Activated CD4-positive, alpha-beta T cell treated with anti-CD3 and anti-CD28 coated beads, Interleukin-2, amount 10 ng/mL, durations not matched to agents 7 days and 5 days (primary cell): ENCODE measurements around the gene ZC3H7B. TPM values are rescaled to one million over a fixed set of nuclear protein-coding genes. Genes with fewer than 3 reads are reported as not detected.

Source experiments
- CTCF ChIA-PET: fragments of 350-600 bp; sonication (Branson Sonifier 250); formaldehyde crosslinking; loops from one replicate; lab custom pipeline; 2021; ENCODE audit warnings: antibody characterized with exemption; lab: Charles Lee
- POLR2A ChIA-PET: fragments of 350-600 bp; sonication (Branson Sonifier 250); formaldehyde crosslinking; loops from one replicate; lab custom pipeline; 2021; ENCODE audit warnings: antibody characterized with exemption; lab: Charles Lee
- DNase-seq: peaks from one replicate; pipeline ENCODE4 v3.0.0-alpha.2; 2020
- H3K27ac Mint-ChIP-seq: one replicate; pipeline ENCODE4 v1.8.0; 2021; ENCODE audit warnings: mild to moderate bottlenecking, moderate library complexity, mixed read lengths
- H3K27me3 Mint-ChIP-seq: one replicate; pipeline ENCODE4 v1.8.0; 2021; ENCODE audit warnings: mixed read lengths
- H3K36me3 Mint-ChIP-seq: one replicate; pipeline ENCODE4 v1.8.0; 2021; ENCODE audit warnings: low read depth, mixed read lengths
- H3K4me1 Mint-ChIP-seq: one replicate; pipeline ENCODE4 v1.8.0; 2021; ENCODE audit warnings: mixed read lengths
- H3K4me3 Mint-ChIP-seq: one replicate; pipeline ENCODE4 v1.8.0; 2021; ENCODE audit warnings: mild to moderate bottlenecking, moderate library complexity, mixed read lengths
- H3K9me3 Mint-ChIP-seq: one replicate; pipeline ENCODE4 v1.8.0; 2021; ENCODE audit warnings: mixed read lengths
- total RNA-seq, 2 experiments: library from RNA; stranded (reverse); gene quantifications; one replicate each; pipeline ENCODE4 v1.2.3, GENCODE V29; 2021

ZC3H7B gene
- total RNA-seq, 2 experiments from 2014 or later = 48.9 to 49.3 TPM

- Mint-ChIP-seq H3K4me3 (no peak overlapping the region), H3K4me1 (peaks cover 10% of the 10 kb centered on the region), H3K9me3 (no peaks in the 10 kb centered on the region), H3K36me3 (peaks cover 18% of the 10 kb centered on the region), H3K27ac (peak overlapping the region; percentile 15), H3K27me3 (no peaks in the 10 kb centered on the region)
- DNase-seq = no peak
- CTCF ChIA-PET = interaction anchor here (0.5 to 1.3 kb wide), 3 partner anchors 24 to 277 kb away, joined by 3 to 5 read pairs (median 4); no protein-coding TSS in a partner anchor
- POLR2A ChIA-PET = no interaction called here
These were observed 10.2 kb downstream of the ZC3H7B start for GRCh38 chr22:41311487-41311886.

GRCh38 chr22:41314821-41315220 is 13.5 kb downstream of the ZC3H7B start:
- H3K27ac Mint-ChIP-seq = no peak overlapping the region
- CTCF ChIA-PET = interaction anchor here (0.6 kb wide), 1 partner anchor 9 kb away, joined by 3 read pairs; no protein-coding TSS in a partner anchor
- DNase-seq = no peak
- H3K27me3 Mint-ChIP-seq = no peaks in the 10 kb centered on the region
- peaks cover 7% of the 10 kb centered on the region for H3K4me1 Mint-ChIP-seq
- H3K9me3 Mint-ChIP-seq = no peaks in the 10 kb centered on the region
- H3K4me3 Mint-ChIP-seq = no peak overlapping the region
- POLR2A ChIA-PET = interaction anchor here (0.6 kb wide), 1 partner anchor 29 kb away, joined by 3 read pairs; no protein-coding TSS in a partner anchor
- H3K36me3 Mint-ChIP-seq = peaks cover 5% of the 10 kb centered on the region

DNA sequence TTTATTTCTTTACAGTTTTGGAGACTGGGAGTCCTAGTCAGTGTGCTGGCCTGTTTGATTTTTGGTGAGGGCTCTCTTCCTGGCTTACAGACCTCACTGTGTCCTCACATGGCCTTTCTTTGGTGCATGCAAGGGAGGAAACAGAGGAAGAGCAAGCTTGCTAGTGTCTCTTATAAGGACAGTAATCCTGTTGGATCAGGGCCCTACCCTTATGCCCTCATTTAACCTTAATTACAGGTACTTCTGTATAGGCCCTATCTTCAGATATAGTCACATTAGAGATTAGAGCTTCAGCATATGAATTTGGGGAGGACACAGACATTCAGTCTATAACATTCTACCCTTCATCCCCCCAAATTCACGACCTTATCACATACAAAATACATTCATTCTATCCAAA is 14.3 kb downstream of the ZC3H7B start:
- DNase-seq = no peak
- Mint-ChIP-seq H3K27me3 (no peaks in the 10 kb centered on the region), H3K4me3 (no peak overlapping the region), H3K27ac (no peak overlapping the region), H3K9me3 (no peaks in the 10 kb centered on the region), H3K36me3 (peaks cover 5% of the 10 kb centered on the region), H3K4me1 (peaks cover 7% of the 10 kb centered on the region)
- ChIA-PET POLR2A (no interaction called here), CTCF (no interaction called here)

DNA sequence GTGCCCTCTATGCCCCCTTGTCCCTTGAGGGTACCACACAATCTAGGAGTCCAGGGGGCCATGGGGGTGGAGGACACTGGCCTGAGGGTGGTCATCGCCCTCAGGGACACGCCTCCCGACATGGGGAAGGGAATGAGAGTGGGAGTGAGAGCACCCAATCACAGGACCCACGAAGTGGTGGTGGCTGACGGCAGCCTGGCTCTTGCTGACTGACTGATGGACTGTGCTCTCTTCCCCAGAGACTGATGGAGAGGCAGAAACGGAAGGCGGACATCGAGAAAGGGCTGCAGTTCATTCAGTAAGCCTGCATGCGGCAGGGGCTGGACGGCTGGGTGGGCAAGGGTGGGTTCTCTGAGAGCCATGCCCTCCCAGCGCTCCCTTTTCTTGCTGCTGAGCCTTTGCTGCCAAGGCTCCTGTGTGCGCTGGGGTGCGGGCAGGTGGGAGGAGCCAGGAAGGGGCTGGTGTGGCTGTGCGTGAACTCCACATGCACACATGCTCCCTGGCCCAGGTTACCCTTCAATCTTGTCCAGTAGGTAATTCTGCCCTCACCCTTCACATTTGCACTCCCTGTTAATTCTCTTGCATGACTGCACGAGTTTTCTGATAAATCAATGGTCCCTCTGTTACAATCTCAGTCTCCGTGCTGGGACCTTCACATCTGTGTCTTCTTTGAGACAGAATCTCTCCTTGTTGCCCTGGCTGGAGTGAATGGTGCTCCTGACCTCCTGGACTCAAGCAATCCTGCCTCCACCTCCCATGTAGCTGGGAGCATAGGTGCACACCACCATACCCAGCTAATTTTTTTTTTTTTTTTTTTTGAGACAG is 19.3 kb downstream of the ZC3H7B start:
- DNase-seq = no peak
- Mint-ChIP-seq H3K4me1 (no peaks in the 10 kb centered on the region), H3K4me3 (no peak overlapping the region), H3K27me3 (no peaks in the 10 kb centered on the region), H3K27ac (no peak overlapping the region), H3K36me3 (peaks cover 9% of the 10 kb centered on the region), H3K9me3 (no peaks in the 10 kb centered on the region)
- ChIA-PET POLR2A (no interaction called here), CTCF (no interaction called here)

DNA sequence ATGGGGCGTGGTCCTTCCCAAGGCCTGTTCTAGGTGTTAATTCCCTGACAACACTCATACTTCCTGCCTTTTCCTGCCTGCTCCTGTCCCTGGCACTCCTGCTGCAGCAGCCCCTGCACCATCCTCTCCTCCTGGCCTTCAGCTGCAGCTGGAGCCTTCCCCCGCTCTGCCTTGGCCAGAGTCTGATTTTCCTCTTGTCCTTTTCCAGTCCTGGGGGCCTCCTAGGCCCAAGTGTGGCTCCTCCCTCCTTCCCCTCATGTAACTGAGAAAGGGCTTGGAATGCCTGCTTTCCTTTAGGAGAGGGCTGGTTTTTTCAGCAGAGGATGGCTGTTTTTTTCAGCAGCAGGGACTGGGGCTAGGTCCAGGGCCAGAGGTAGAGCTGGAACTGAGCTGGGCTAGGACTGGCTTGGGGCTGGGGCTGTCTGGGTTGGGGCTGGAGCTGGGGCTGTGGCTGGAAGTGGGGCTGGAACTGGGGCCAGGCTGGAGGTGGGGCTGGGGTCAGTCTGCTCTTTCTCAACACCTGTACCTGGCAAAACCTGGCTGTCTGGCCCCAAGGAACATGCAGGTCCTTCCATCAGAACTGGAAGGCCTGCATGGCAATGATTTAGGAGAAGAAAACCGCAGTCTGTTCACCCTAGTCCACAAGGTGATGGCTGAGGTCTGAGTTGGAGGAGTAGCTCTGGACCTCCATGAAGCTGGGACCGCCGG is 23.6 kb downstream of the ZC3H7B start:
- Mint-ChIP-seq H3K27me3 (no peaks in the 10 kb centered on the region), H3K27ac (peak overlapping the region; percentile 9), H3K4me1 (no peaks in the 10 kb centered on the region), H3K4me3 (no peak overlapping the region), H3K36me3 (peaks cover 14% of the 10 kb centered on the region), H3K9me3 (no peaks in the 10 kb centered on the region)
- no peak for DNase-seq
- ChIA-PET POLR2A (no interaction called here), CTCF (no interaction called here)

- no peaks in the 10 kb centered on the region for H3K9me3 Mint-ChIP-seq
- H3K4me3 Mint-ChIP-seq = no peak overlapping the region
- POLR2A ChIA-PET = no interaction called here
- H3K27ac Mint-ChIP-seq = no peak overlapping the region
- no peaks in the 10 kb centered on the region for H3K4me1 Mint-ChIP-seq
- no peak for DNase-seq
- H3K36me3 Mint-ChIP-seq = peaks cover 17% of the 10 kb centered on the region
- H3K27me3 Mint-ChIP-seq = no peaks in the 10 kb centered on the region
- CTCF ChIA-PET = interaction anchor here (0.6 kb wide), 1 partner anchor 54 kb away, joined by 3 read pairs; no protein-coding TSS in a partner anchor
These were observed 25.8 kb downstream of the ZC3H7B start for GRCh38 chr22:41327124-41327523.

- no peak for DNase-seq
- Mint-ChIP-seq H3K9me3 (no peaks in the 10 kb centered on the region), H3K36me3 (peaks cover 18% of the 10 kb centered on the region), H3K4me3 (no peak overlapping the region), H3K27ac (no peak overlapping the region), H3K27me3 (no peaks in the 10 kb centered on the region), H3K4me1 (no peaks in the 10 kb centered on the region)
- ChIA-PET CTCF (no interaction called here), POLR2A (no interaction called here)
These were observed 28.8 kb downstream of the ZC3H7B start for GRCh38 chr22:41330169-41330568.

- DNase-seq = no peak
- Mint-ChIP-seq H3K36me3 (peaks cover 19% of the 10 kb centered on the region), H3K27me3 (no peaks in the 10 kb centered on the region), H3K27ac (no peak overlapping the region), H3K4me3 (no peak overlapping the region), H3K4me1 (peaks cover 7% of the 10 kb centered on the region), H3K9me3 (no peaks in the 10 kb centered on the region)
- POLR2A ChIA-PET = no interaction called here
- CTCF ChIA-PET = no interaction called here
These were observed 31.1 kb downstream of the ZC3H7B start for GRCh38 chr22:41332217-41332939.

GRCh38 chr22:41333806-41334205 is 32.5 kb downstream of the ZC3H7B start:
- Mint-ChIP-seq H3K27ac (no peak overlapping the region), H3K4me3 (no peak overlapping the region), H3K36me3 (peaks cover 17% of the 10 kb centered on the region), H3K9me3 (no peaks in the 10 kb centered on the region), H3K4me1 (peaks cover 8% of the 10 kb centered on the region), H3K27me3 (no peaks in the 10 kb centered on the region)
- ChIA-PET CTCF (no interaction called here), POLR2A (no interaction called here)
- no peak for DNase-seq

- Mint-ChIP-seq H3K36me3 (peaks cover 20% of the 10 kb centered on the region), H3K4me3 (no peak overlapping the region), H3K9me3 (no peaks in the 10 kb centered on the region), H3K4me1 (peaks cover 8% of the 10 kb centered on the region), H3K27ac (no peak overlapping the region), H3K27me3 (no peaks in the 10 kb centered on the region)
- ChIA-PET POLR2A (no interaction called here), CTCF (interaction anchor here (1.0 kb wide), 1 partner anchor 21 kb away, joined by 3 read pairs; no protein-coding TSS in a partner anchor)
- DNase-seq = no peak
These were observed 32.9 kb downstream of the ZC3H7B start for GRCh38 chr22:41334215-41334614.

DNA sequence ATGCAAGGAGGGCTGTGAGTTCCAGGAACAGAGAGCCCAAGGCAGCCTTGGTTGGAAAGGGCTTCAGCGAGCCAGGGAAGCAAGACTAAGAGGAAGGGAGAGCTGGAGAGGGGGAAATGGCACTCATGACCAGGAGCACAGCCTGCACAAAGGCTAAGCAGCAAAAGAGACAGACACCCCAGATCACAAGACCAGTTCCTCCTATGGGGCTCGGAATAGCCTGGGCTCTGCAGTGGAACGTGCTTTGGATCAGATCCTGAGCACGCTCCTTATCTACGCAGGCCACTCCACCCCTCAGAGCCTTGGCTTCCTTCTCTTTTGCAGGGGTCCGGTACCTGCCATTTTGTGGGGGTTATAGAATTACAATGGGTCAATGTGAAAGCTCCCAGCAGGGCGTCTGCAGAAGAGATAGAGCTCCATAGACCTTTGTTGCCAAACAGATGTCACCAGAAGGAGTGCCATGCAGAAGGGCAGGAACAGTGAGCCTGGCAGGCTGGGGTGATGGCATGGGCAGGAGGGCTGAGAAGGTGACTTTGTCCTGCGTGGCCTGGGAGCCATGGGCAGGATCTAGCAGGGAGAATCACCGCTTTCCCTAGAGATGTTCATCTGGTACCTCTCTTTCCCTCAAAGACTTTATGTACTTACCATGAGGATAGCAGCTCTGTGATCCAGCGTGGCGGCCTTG is 33.8 kb downstream of the ZC3H7B start:
- Mint-ChIP-seq H3K9me3 (no peaks in the 10 kb centered on the region), H3K27ac (no peak overlapping the region), H3K36me3 (peaks cover 21% of the 10 kb centered on the region), H3K4me3 (no peak overlapping the region), H3K4me1 (peaks cover 8% of the 10 kb centered on the region), H3K27me3 (no peaks in the 10 kb centered on the region)
- DNase-seq = no peak
- ChIA-PET POLR2A (no interaction called here), CTCF (interaction anchor here (0.6 to 1.0 kb wide), 2 partner anchors 22 to 257 kb away, joined by 3 to 4 read pairs; no protein-coding TSS in a partner anchor)

GRCh38 chr22:41338614-41339212 is 37.4 kb downstream of the ZC3H7B start:
- peak overlapping the region; percentile 60 for H3K27ac Mint-ChIP-seq
- DNase-seq = no peak
- H3K27me3 Mint-ChIP-seq = no peaks in the 10 kb centered on the region
- CTCF ChIA-PET = interaction anchor here (0.6 kb wide), 1 partner anchor 146 kb away, joined by 3 read pairs; no protein-coding TSS in a partner anchor
- no peak overlapping the region for H3K4me3 Mint-ChIP-seq
- peaks cover 15% of the 10 kb centered on the region for H3K36me3 Mint-ChIP-seq
- no peaks in the 10 kb centered on the region for H3K9me3 Mint-ChIP-seq
- H3K4me1 Mint-ChIP-seq = peaks cover 11% of the 10 kb centered on the region
- POLR2A ChIA-PET = no interaction called here
